Psoas muscle (tissue), 8 donors: ENCODE results near the gene OR13J1. TPM values are rescaled to one million over a fixed set of nuclear protein-coding genes. Genes with fewer than 3 reads are reported as not detected.

Experiments
- ATAC-seq, 4 donors: fragments of 200-7000 bp; cut with Tn5 transposase; one replicate each; pipeline ENCODE4 v1.9.1; 2020; ENCODE audit warnings: moderate library complexity in 3 of 4, mild to moderate bottlenecking in 2 of 4
- DNase-seq, 2 donors: peaks; one replicate each; pipeline ENCODE4 v3.0.0-alpha.2; 2020
- H3K27ac ChIP-seq: fragments of 200-600 bp; one replicate; pipeline ENCODE4 v1.8.0; 2022
- H3K27me3 ChIP-seq, 3 donors: fragments of 200-600 bp in 1 of 3; one replicate each; pipeline versions ENCODE4 v1.6.1 to v1.8.0; 2013 to 2022; ENCODE audit warnings: low read length in 2 of 3, mild to moderate bottlenecking in 2 of 3, moderate library complexity in 1 of 3; ENCODE audit not compliant: insufficient read depth in 3 of 3
- H3K36me3 ChIP-seq, 2 donors: fragments of 200-600 bp in 1 of 2; one replicate each; pipeline versions ENCODE4 v1.6.1 to v1.8.0; 2013 to 2022; ENCODE audit warnings: low read depth in 1 of 2, mild to moderate bottlenecking in 1 of 2, moderate library complexity in 1 of 2; ENCODE audit not compliant: insufficient read depth in 1 of 2
- H3K4me1 ChIP-seq: fragments of 200-600 bp; one replicate; pipeline ENCODE4 v1.8.0; 2022
- H3K4me3 ChIP-seq: fragments of 200-600 bp; one replicate; pipeline ENCODE4 v1.8.0; 2022; ENCODE audit warnings: mild to moderate bottlenecking
- H3K9me3 ChIP-seq: fragments of 200-600 bp; one replicate; pipeline ENCODE4 v1.8.0; 2022
- WGBS, 3 donors: extraction: QIAGEN DNeasy Blood & Tissue Kit; methylation state at CpG; one replicate each; pipeline versions ENCODE4 v1.1.6 to v1.1.7; 2013; 5-methylcytosine and 5-hydroxymethylcytosine counted together
- intact Hi-C, 2 donors: fragments of 100-400 bp; cut with DNase I; formaldehyde crosslinking; loops; one replicate each; pipeline versions ENCODE4 v1.11.0 to v1.14.2; 2022
- polyA plus RNA-seq, 3 donors: library from polyadenylated mRNA; stranded (reverse); fragments of 200-250 nt; gene quantifications; one replicate each; pipeline ENCODE4 v1.2.3, GENCODE V29; 2013
- total RNA-seq, 4 donors: library from RNA; stranded (reverse); fragmentation: NEBNext Ultra II Directional in 2 of 4; extraction: Animal tissue kit (Norgen Biotek cat#: 25700) in 2 of 4; gene quantifications; one replicate each; pipeline versions ENCODE4 v1.2.1 to v1.2.4, GENCODE V29; 2021 to 2023
- TF ChIP-seq, protein P1 (sequence below): fragments of 200-600 bp; IDR thresholded peaks from one replicate; pipeline ENCODE4 v1.8.0; 2022; ENCODE audit warnings: antibody characterized with exemption
- donor health status: healthy with polysubstance abuse.
- donor health status: DM: no; HTN: no; CAD: no; lungs with moderate emphysema.
- donor health status: Bipolar disorder and iron deficiency.
- donor health status: healthy.
- donor health status: DM: yes; HTN: yes; CAD: no.
- donor health status: DM: no; HTN: no; CAD: no.
- donor health status: DM: no; HTN: no; CAD: no.
- donor health status: DM: yes; HTN: yes; CAD: no.

The OR13J1 gene
- total and polyA plus RNA-seq, 7 donors, result not detected

DNA sequence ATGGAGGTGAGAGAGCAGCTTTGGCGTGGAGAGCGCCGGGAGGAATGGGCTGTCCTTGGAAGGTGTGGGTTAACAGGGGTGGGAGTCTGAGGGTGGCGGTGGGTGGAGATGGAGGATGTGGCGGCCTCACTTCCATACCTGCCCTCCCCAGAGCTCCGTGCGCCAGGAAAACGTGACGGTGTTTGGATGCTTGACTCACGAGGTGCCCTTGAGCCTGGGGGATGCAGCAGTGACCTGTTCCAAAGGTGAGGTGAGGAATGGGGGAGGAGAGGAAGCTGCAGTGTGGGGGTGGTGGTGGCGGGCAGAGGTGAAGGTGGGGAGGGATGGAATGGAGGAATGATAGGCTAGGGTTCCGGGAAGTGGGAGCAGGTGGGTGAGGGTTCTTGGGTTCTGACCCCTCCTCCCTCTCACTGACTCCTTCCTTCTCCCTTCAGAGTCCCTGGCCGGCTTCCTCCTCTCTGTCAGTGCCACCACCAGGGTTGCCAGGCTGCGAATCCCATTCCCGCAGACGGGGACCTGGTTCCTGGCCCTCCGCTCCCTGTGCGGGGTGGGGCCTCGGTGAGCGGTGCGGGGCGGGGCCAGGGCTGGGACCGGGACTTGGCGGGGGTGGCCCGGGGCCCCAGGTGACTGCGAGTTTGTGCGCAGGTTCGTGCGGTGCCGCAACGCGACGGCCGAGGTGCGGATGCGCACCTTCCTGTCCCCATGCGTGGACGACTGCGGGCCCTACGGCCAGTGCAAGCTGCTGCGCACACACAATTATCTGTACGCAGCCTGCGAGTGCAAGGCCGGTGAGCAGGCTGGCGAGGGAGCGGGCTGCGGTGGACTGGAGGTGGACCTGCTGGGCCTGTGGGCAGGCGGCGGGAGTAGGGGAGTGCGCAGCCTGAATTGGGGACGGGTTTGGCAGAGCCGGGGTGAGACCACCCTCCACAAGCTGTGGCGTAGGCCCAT, 24.1 kb downstream of the OR13J1 start:
- intact Hi-C loops, result no loop called here
- Histone ChIP-seq H3K4me1 (peaks cover 36% of the 10 kb centered on the region), H3K36me3 (peaks cover 0 to 18% of the 10 kb centered on the region in 2 donors), H3K9me3 (no peaks in the 10 kb centered on the region), H3K27me3 (no peaks in the 10 kb centered on the region), H3K4me3 (no peak overlapping the region), H3K27ac (peak overlapping the region; percentile 84)
- ATAC-seq, result no peak
- no peak for DNase-seq
- TF ChIP-seq, protein P1, sequence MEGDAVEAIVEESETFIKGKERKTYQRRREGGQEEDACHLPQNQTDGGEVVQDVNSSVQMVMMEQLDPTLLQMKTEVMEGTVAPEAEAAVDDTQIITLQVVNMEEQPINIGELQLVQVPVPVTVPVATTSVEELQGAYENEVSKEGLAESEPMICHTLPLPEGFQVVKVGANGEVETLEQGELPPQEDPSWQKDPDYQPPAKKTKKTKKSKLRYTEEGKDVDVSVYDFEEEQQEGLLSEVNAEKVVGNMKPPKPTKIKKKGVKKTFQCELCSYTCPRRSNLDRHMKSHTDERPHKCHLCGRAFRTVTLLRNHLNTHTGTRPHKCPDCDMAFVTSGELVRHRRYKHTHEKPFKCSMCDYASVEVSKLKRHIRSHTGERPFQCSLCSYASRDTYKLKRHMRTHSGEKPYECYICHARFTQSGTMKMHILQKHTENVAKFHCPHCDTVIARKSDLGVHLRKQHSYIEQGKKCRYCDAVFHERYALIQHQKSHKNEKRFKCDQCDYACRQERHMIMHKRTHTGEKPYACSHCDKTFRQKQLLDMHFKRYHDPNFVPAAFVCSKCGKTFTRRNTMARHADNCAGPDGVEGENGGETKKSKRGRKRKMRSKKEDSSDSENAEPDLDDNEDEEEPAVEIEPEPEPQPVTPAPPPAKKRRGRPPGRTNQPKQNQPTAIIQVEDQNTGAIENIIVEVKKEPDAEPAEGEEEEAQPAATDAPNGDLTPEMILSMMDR, result no peak
- 74 to 76% (median 74%) methylated on average over 40 to 53 of the region's 53 CpGs for WGBS, 3 donors

- Histone ChIP-seq H3K27me3 (no peaks in the 10 kb centered on the region), H3K36me3 (peaks cover 0 to 18% of the 10 kb centered on the region in 2 donors), H3K4me3 (no peak overlapping the region), H3K27ac (peak overlapping the region; percentile 12), H3K4me1 (peaks cover 36% of the 10 kb centered on the region), H3K9me3 (no peaks in the 10 kb centered on the region)
- no peak for ATAC-seq
- 50 to 55% (median 55%) methylated on average over 7 of the region's 7 CpGs for WGBS, 3 donors
- TF ChIP-seq, protein P1, result no peak
- intact Hi-C loops, result no loop called here
- DNase-seq, result no peak
Measured at GRCh38 chr9:35844628-35845270, 25.5 kb downstream of the OR13J1 start.

- intact Hi-C loops, result no loop called here
- Histone ChIP-seq H3K27ac (no peak overlapping the region), H3K27me3 (no peaks in the 10 kb centered on the region), H3K9me3 (no peaks in the 10 kb centered on the region), H3K4me3 (no peak overlapping the region), H3K4me1 (peaks cover 25% of the 10 kb centered on the region), H3K36me3 (peaks cover 0 to 18% of the 10 kb centered on the region in 2 donors)
- no peak for ATAC-seq
- TF ChIP-seq, protein P1, result no peak
- WGBS, 3 donors, result 85 to 94% (median 91%) methylated on average over 3 of the region's 3 CpGs
- DNase-seq, result no peak
Measured at GRCh38 chr9:35842795-35843194, 27.4 kb downstream of the OR13J1 start.

DNA sequence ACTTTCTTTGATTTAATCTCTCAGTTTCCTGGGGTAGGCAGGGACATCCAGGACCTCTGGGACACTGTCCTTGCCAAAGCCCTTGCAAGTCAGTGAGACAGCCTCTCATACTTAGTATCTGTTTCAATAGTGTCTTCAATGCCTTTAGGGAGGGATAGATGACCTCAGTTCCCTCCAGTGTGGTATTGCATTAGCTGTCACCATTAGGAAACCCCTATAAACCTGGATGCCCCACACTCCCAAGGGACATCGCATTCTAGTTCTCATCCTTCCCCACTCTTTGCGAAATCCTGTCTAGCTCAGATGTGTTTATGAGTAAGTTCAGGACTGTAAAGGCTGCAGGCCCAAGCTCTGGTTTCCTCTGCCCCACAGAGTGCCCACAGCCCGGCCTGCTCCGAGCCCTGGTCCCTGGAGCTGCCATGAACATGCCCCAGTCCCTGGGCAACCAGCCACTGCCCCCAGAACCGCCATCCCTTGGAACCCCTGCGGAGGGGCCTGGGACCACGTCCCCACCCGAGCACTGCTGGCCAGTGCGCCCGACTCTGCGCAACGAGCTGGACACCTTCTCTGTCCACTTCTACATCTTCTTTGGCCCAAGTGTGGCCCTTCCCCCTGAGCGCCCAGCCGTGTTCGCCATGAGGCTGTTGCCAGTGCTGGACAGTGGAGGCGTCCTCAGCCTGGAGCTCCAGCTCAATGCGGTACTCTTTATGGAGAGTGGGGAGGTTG, 28.0 kb downstream of the OR13J1 start:
- H3K4me3 ChIP-seq, result no peak overlapping the region
- TF ChIP-seq, protein P1, result no peak
- H3K36me3 ChIP-seq, result peaks cover 0 to 16% of the 10 kb centered on the region in 2 donors
- intact Hi-C loops, result no loop called here
- ATAC-seq (peak in 1 of 4 donors; percentile 8), DNase-seq (no peak)
- 91% methylated on average over 17 of the region's 17 CpGs for WGBS, 3 donors
- H3K27ac ChIP-seq, result no peak overlapping the region
- H3K27me3 ChIP-seq, result no peaks in the 10 kb centered on the region
- peaks cover 19% of the 10 kb centered on the region for H3K4me1 ChIP-seq
- no peaks in the 10 kb centered on the region for H3K9me3 ChIP-seq
